ENCODE data around the gene TCEANC2. TPM values are rescaled to one million over a fixed set of nuclear protein-coding genes. Genes with fewer than 3 reads are reported as not detected.

The TCEANC2 gene
- total RNA-seq, 1 donor = 2.5 TPM

DNA sequence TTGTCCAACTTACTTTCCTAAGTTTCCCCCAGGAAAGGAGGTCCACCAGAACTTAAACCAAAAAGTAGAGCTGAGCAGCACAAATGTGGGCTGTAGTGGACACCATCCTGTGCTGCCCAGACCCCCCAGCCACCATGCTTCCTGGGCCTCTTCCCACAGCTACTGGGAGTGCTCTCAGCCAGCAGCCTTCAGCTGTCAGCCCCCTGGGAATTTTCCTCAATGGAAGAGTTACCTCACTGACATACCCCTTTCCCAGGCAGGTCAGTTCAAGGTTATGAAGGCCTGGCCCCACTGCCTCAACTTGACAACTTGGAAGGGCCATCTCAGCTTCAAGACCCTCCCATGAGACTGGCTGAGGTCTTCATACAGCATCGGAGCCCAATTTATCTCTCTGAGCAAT, 51.7 kb downstream of the TCEANC2 start:
- Histone ChIP-seq H3K36me3 (ENCODE audit: insufficient read depth, low read length) (no peaks in the 10 kb centered on the region), H3K9me3 (ENCODE audit: low read depth, low read length) (no peaks in the 10 kb centered on the region), H2AFZ (ENCODE audit: low read length) (no peak overlapping the region), H3K4me2 (ENCODE audit: insufficient read depth, low read length) (no peak overlapping the region), H4K20me1 (ENCODE audit: insufficient read depth, low read length) (no peaks in the 10 kb centered on the region), H3K4me3 (ENCODE audit: insufficient read depth, low read length) (no peak overlapping the region), H3K27me3 (ENCODE audit: insufficient read depth, low read length) (no peaks in the 10 kb centered on the region), H3K4me1 (ENCODE audit: insufficient read depth, low read length) (no peaks in the 10 kb centered on the region), H3K79me2 (ENCODE audit: insufficient read depth, low read length) (no peaks in the 10 kb centered on the region), H3K27ac (ENCODE audit: low read depth, low read length) (no peak overlapping the region)
- DNase-seq (ENCODE audit: insufficient read length, low spot score, missing footprints) = no peak
- TF ChIP-seq, protein P1, sequence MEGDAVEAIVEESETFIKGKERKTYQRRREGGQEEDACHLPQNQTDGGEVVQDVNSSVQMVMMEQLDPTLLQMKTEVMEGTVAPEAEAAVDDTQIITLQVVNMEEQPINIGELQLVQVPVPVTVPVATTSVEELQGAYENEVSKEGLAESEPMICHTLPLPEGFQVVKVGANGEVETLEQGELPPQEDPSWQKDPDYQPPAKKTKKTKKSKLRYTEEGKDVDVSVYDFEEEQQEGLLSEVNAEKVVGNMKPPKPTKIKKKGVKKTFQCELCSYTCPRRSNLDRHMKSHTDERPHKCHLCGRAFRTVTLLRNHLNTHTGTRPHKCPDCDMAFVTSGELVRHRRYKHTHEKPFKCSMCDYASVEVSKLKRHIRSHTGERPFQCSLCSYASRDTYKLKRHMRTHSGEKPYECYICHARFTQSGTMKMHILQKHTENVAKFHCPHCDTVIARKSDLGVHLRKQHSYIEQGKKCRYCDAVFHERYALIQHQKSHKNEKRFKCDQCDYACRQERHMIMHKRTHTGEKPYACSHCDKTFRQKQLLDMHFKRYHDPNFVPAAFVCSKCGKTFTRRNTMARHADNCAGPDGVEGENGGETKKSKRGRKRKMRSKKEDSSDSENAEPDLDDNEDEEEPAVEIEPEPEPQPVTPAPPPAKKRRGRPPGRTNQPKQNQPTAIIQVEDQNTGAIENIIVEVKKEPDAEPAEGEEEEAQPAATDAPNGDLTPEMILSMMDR (IDR thresholded peaks at IDR 0.05; ENCODE audit: extremely low read depth, low read depth, low read length) = no peak

DNA sequence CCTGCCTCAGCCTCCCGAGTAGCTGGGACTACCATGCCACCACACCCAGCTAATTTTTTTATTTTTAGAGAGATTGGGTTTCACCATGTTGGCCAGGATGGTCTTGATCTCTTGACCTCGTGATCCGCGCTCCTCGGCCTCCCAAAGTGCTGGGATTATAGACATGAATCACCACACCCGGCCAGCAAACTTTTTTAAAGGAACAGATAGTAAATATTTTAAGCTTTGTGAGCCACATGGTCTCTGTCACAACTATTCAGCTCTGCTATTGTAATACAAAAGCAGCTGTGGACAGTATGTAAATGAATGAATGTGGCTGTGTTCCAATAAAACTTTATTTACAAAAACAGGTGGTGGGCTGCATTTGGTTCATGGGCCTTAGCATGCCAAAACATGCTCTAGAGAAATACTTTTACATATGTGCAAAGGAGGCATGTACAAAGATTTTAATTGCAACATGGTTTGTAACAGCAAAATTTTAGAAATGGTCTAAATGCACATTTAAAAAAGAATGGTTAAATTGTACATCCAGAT, 52.4 kb downstream of the TCEANC2 start:
- H3K4me1 ChIP-seq (ENCODE audit: insufficient read depth, low read length) = no peaks in the 10 kb centered on the region
- TF ChIP-seq, protein P1 (IDR thresholded peaks at IDR 0.05; ENCODE audit: extremely low read depth, low read depth, low read length) = no peak
- no peaks in the 10 kb centered on the region for H3K27me3 ChIP-seq (ENCODE audit: insufficient read depth, low read length)
- H3K27ac ChIP-seq (ENCODE audit: low read depth, low read length) = no peak overlapping the region
- no peaks in the 10 kb centered on the region for H4K20me1 ChIP-seq (ENCODE audit: insufficient read depth, low read length)
- H3K4me2 ChIP-seq (ENCODE audit: insufficient read depth, low read length) = no peak overlapping the region
- H2AFZ ChIP-seq (ENCODE audit: low read length) = no peak overlapping the region
- H3K4me3 ChIP-seq (ENCODE audit: insufficient read depth, low read length) = no peak overlapping the region
- no peaks in the 10 kb centered on the region for H3K9me3 ChIP-seq (ENCODE audit: low read depth, low read length)
- no peaks in the 10 kb centered on the region for H3K79me2 ChIP-seq (ENCODE audit: insufficient read depth, low read length)
- DNase-seq (ENCODE audit: insufficient read length, low spot score, missing footprints) = no peak
- H3K36me3 ChIP-seq (ENCODE audit: insufficient read depth, low read length) = no peaks in the 10 kb centered on the region

DNA sequence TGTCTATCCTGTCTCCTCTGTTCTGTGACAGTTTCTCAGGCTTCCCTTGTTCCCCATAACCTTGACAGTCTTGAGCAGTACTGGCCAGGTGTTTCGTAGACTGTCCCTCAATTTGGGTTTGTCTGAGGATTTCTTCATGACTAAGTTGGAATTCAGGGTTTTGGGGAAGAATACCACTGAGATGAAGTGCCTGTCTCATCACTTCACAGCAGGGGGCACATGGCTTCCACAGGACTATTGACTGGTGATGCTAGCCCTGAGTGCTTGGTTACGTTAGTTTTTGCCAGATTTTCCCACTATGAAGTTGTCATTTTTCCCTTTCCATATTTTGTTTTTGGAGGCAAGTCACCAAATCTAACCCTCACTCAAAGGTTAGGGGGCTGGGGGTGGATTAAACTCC, 53.7 kb downstream of the TCEANC2 start:
- TF ChIP-seq, protein P1 (IDR thresholded peaks at IDR 0.05; ENCODE audit: extremely low read depth, low read depth, low read length) = peak; percentile 54
- no peaks in the 10 kb centered on the region for H3K9me3 ChIP-seq (ENCODE audit: low read depth, low read length)
- no peak overlapping the region for H2AFZ ChIP-seq (ENCODE audit: low read length)
- H3K79me2 ChIP-seq (ENCODE audit: insufficient read depth, low read length) = no peaks in the 10 kb centered on the region
- H4K20me1 ChIP-seq (ENCODE audit: insufficient read depth, low read length) = no peaks in the 10 kb centered on the region
- no peaks in the 10 kb centered on the region for H3K36me3 ChIP-seq (ENCODE audit: insufficient read depth, low read length)
- H3K27ac ChIP-seq (ENCODE audit: low read depth, low read length) = no peak overlapping the region
- no peaks in the 10 kb centered on the region for H3K4me1 ChIP-seq (ENCODE audit: insufficient read depth, low read length)
- H3K4me2 ChIP-seq (ENCODE audit: insufficient read depth, low read length) = no peak overlapping the region
- no peak for DNase-seq (ENCODE audit: insufficient read length, low spot score, missing footprints)
- no peak overlapping the region for H3K4me3 ChIP-seq (ENCODE audit: insufficient read depth, low read length)
- H3K27me3 ChIP-seq (ENCODE audit: insufficient read depth, low read length) = no peaks in the 10 kb centered on the region

DNA sequence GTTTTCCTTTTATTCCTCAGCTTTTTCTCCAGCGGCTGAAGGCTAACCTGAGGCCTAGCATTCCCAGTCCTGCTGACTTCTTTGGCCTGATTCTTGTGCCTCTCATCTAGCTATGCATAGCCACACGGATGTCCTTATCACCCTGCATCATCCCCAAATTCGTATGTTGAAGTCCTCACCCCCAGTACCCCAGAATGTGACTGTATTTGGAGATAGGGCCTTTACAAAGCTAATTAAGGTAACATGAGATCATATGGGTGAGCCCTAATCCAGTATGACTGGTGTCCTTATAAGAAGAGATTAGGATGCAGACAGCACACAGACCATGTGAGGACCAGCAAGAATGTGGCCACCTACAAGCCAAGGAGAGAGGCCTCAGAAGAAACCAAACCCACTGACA, 54.7 kb downstream of the TCEANC2 start:
- DNase-seq (ENCODE audit: insufficient read length, low spot score, missing footprints) = no peak
- Histone ChIP-seq H3K27ac (ENCODE audit: low read depth, low read length) (no peak overlapping the region), H3K27me3 (ENCODE audit: insufficient read depth, low read length) (no peaks in the 10 kb centered on the region), H2AFZ (ENCODE audit: low read length) (no peak overlapping the region), H3K36me3 (ENCODE audit: insufficient read depth, low read length) (no peaks in the 10 kb centered on the region), H3K79me2 (ENCODE audit: insufficient read depth, low read length) (no peaks in the 10 kb centered on the region), H3K9me3 (ENCODE audit: low read depth, low read length) (no peaks in the 10 kb centered on the region), H4K20me1 (ENCODE audit: insufficient read depth, low read length) (no peaks in the 10 kb centered on the region), H3K4me2 (ENCODE audit: insufficient read depth, low read length) (no peak overlapping the region), H3K4me1 (ENCODE audit: insufficient read depth, low read length) (no peaks in the 10 kb centered on the region), H3K4me3 (ENCODE audit: insufficient read depth, low read length) (no peak overlapping the region)
- TF ChIP-seq, protein P1 (IDR thresholded peaks at IDR 0.05; ENCODE audit: extremely low read depth, low read depth, low read length) = no peak

Data from osteoblast (primary cell).